NB4 (cell line): Measurements from ENCODE around the gene TNFAIP8L2.

Source experiments
- CTCF ChIP-seq: IDR thresholded peaks from one replicate; pipeline ENCODE4 v1.5.1; 2012; ENCODE audit warnings: low read depth, low read length
- POLR2A ChIP-seq: IDR thresholded peaks from 2 replicates; pipeline ENCODE4 v1.6.1; 2011; ENCODE audit warnings: mild to moderate bottlenecking; ENCODE audit not compliant: insufficient read length; ENCODE audit errors: extremely low read depth

DNA sequence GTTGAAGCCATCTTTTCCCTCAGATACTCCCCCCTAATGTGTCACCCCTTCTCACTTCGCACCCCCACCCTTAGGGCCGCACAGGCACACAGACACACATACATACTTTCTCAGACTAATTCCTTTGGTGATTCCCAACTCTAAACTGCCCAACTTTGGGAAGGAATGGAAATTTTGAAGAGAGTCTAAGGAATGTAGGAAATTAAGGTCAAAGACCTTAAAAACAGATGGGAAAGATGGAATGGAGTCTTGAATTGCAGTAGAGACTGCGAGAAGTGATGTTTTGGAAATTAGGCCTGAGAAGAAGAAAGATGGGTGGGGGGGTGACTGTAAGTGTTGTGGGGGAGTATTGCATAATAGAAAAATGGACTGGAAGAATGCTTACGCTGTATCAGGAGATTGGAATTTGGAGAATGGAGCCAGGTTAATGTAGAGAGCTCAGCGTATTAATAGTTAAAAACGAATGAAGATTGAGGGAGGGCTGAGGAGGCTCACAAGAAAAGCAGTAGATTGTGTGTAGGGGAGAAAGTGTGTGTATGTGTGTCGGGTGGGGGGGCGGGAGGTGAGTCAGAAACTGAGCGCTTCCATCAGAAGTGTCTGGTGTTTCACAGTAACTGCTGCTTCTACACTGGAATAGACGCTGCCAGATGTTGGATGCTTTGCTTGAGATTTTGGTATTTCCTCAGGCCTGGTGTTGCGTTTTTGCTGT is 43.6 kb downstream of the TNFAIP8L2 start:
- TF ChIP-seq CTCF (no peak), POLR2A (no peak)
